Skin epidermis (tissue), 12 donors: Measurements from ENCODE around the gene OR2AG1.

ENCODE experiments used
- H3K27ac ChIP-seq, 21 experiments: fragments of 200-600 bp; sonication (generic) in 11 of 21; one replicate each; pipeline ENCODE4 v1.5.0; 2020; ENCODE audit warnings: mild to moderate bottlenecking in 3 of 21, inconsistent platforms in 2 of 21, moderate library complexity in 2 of 21
- H3K4me3 ChIP-seq, 7 experiments: fragments of 200-600 bp; sonication (generic) in 2 of 7; one replicate each; pipeline ENCODE4 v1.5.0; 2020; ENCODE audit warnings: inconsistent platforms in 2 of 7, mild to moderate bottlenecking in 2 of 7, moderate library complexity in 1 of 7

Gene OR2AG1

DNA sequence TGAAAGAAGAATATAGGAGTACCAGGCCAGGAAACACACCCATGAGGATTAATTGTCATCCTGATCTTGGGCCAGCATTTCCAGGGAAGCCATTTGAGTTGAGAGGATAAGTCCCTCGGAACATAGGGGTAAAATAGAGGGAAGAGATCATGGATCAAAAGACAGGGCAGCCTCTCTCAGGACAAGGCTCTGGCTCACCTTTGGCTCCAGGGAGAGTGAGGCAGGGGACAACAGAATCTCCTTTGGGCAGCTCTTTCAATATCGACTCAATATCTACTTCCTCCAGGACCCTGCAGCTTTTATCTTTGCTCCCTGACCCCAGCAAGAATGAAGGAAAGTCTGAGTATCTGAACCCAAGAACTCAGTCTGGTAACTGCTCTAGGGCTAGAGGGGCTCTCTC, at the start of gene OR2AG1:
OR2AG1 (plus strand) TSS at position 301 of the 400 bp plus-strand sequence. CDS start 2,018 bp downstream, outside the sequence.
- no peak within 1 kb of the TSS for H3K27ac ChIP-seq
- H3K4me3 ChIP-seq = no peak within 1 kb of the TSS

- H3K4me3 ChIP-seq = no peak overlapping the region
- H3K27ac ChIP-seq = peak overlapping the region in 4 of 21 experiments; percentile 43 to 59 (median 52)
Observed at GRCh38 chr11:6733326-6734275, 49.2 kb upstream of the OR2AG1 start.

- Histone ChIP-seq H3K4me3 (no peak overlapping the region), H3K27ac (peak overlapping the region in 3 of 21 experiments; percentile 30 to 52 (median 43))
Observed at GRCh38 chr11:6734616-6735015, 48.2 kb upstream of the OR2AG1 start.

- H3K27ac ChIP-seq = peak overlapping the region in 1 of 21 experiments; percentile 52
- no peak overlapping the region for H3K4me3 ChIP-seq
Observed at GRCh38 chr11:6735306-6735705, 47.5 kb upstream of the OR2AG1 start.

DNA sequence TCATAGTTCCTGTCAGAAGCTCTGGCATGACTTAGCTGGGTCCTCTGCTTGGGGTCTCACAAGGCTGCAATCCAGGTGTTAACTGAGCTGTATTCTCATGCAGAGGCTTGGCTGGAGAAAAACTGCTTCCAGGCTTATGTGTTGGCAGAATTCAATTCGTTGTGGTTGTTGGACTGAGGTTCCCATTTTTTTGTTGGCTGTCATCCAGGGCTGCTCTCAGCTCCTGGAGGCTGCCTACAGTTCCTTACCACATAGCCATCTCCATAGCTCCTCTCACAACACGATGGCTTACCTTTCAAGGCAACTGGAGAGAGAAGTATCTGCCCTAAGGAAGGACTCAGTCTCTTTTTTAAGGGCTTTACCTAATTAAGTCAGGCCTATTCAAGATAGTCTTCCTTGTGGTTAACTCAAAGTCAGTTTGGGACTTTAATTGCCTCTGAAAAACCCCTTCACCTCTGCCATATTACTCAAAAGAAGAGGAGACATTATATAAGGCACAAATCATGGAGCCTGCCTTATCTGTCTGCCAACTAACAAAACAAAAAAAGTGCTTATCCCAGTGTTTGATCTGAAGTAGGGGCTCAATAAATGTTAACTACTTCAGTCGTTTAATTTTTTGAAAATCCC, 46.2 kb upstream of the OR2AG1 start:
- peak overlapping the region in 2 of 21 experiments; percentile 20 to 40 for H3K27ac ChIP-seq

GRCh38 chr11:6737872-6738466, 44.9 kb upstream of the OR2AG1 start:
- Histone ChIP-seq H3K27ac (no peak overlapping the region), H3K4me3 (no peak overlapping the region)

More for the DNA sequence above, 46.2 kb upstream of the OR2AG1 start:
- no peak overlapping the region for H3K4me3 ChIP-seq

DNA sequence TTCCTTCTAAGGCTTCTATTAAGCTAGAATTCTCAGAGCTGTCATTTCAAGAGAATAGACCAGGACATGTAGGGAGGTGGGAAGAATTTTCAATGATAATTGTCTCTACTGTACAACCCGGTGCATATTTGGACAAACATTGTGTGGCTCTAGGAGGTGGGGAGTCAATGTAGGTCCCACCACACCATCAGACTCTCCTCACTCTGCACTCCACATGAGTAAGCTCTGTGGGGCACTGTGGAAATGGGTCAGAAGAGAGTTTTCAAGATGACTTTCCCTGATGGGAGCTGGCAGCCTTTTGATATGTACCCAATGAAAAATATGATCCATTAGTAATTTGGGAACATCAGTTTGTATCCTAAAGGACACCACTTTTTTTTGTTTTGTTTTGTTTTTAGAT, 44.2 kb upstream of the OR2AG1 start:
- no peak overlapping the region for H3K4me3 ChIP-seq
- H3K27ac ChIP-seq = no peak overlapping the region

DNA sequence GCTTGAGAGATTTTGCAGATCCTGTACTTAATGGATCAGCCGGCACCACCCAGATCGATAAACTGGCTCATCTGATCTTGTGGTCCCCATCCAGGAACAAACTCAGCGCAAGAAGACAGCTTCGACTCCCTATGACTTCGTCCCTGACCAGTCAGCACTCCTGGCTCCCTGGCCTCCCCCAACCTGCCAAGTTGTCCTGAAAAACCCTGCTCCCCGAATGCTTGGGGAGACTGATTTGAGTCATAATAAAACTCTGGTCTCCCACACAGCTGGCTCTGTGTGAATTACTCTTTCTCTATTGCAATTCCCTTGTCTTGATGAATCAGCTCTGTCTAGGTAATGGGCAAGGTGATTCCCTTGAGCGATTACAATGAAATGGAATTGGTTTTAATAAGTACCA, 40.6 kb upstream of the OR2AG1 start:
- peak overlapping the region in 2 of 21 experiments; percentile 27 to 88 for H3K27ac ChIP-seq
- peak overlapping the region in 1 of 7 experiments; percentile 8 for H3K4me3 ChIP-seq

GRCh38 chr11:6745018-6745417, 37.8 kb upstream of the OR2AG1 start:
- H3K27ac ChIP-seq = peak overlapping the region in 13 of 21 experiments; percentile 39 to 92 (median 79)
- peak overlapping the region in 5 of 7 experiments; percentile 9 to 32 (median 22) for H3K4me3 ChIP-seq

DNA sequence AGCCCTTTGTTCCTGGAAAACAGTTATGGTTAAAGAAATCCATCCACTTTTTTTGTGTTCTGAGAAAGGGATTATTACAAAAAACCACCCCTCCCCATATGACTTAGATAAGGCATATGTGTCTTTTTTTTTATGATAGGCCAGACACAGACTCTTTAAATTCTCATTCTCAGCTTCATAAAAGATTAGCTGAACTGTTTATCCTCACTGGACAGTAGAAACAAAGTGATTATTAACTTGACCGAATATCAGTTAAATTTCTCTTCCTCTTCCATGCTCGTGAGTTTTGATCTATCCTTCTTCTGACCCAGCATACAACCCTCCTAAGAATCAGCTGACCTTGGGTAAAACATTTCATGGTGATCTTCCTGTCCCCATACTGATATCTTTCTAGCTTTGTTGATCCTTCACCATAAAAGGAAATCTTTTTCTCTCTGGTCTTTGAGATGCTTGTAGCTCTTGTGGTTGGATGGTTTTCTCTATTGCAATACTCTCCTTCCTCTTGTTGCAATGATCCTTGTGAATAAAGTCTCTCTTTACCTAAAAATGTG, 37.3 kb upstream of the OR2AG1 start:
- Histone ChIP-seq H3K4me3 (peak overlapping the region; percentile 6 to 32 (median 21)), H3K27ac (peak overlapping the region in 17 of 21 experiments; percentile 17 to 92 (median 78))

DNA sequence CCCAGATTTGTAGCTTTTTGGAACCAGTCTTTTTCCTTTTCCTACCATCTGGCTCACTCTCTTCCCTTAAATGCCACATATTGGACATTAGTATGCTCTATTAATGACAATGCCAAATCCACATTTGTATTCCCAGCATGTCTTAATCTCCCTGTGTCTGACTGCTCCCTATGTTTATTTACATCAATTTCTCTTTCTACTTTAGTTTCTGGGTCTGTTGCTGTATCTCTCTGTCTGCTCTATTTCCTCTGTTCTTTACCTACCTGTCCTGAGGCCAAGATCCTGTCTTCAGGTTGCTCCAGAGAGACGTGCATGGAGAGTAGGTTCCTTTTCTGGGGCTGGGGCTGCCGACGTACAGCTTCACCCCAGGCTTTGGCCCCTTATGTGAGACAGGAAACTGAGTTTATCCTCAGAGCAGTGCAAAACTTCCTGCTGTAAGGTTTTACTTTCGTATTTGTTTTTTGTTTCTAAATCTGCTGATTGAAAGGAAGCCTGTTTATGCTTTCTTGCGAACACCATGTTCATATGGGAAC, 36.7 kb upstream of the OR2AG1 start:
- peak overlapping the region in 19 of 21 experiments; percentile 23 to 92 (median 78) for H3K27ac ChIP-seq
- peak overlapping the region; percentile 6 to 32 (median 21) for H3K4me3 ChIP-seq

DNA sequence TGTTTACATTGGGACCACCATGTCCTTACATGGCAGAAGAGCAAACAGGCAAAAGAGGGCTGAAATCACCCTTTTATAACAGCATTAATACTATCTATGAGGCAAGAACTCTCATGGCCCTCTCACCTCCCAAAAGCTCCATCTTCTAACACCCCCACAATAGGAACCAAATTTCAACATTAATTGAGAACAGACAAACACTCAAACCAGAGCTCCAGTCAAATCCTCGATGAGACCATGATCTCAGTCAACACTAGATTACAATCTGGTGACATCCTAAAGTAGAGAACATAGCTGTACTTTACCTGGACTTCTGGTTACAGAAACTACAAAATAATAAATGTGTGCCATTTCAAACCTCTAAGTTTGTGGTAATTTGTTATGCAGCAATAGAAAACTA, 36.2 kb upstream of the OR2AG1 start:
- Histone ChIP-seq H3K27ac (peak overlapping the region in 19 of 21 experiments; percentile 23 to 92 (median 78)), H3K4me3 (peak overlapping the region in 5 of 7 experiments; percentile 6 to 32 (median 22))

DNA sequence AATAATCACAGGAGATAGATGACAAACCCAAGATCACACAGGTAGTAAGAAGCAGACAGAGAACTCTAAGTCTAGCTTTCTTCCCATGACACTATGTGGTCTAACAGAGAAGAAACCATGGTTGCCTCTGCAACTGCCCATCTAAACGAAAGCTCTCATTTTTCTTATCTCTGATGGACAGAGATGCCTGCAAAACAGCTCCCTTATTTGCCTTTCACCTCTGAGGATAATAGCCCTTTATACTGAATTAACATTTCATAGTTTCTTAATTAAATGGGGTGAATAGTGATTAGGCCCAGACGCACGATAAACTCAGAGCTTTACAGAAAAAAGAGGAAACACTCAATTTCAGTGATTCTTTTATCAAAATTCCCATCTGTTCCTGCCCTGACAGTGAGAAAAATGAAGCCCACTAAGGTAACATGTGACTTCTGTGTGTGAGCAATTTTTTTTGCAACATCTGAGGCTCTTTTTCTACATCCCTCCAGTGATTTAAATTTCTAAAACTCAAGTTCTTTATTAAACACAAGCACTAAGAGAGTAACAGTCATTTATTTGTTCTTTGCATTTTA, 35.6 kb upstream of the OR2AG1 start:
- Histone ChIP-seq H3K27ac (peak overlapping the region in 13 of 21 experiments; percentile 33 to 92 (median 79)), H3K4me3 (no peak overlapping the region)

- no peak overlapping the region for H3K4me3 ChIP-seq
Observed at GRCh38 chr11:6755303-6755952, 27.4 kb upstream of the OR2AG1 start.

DNA sequence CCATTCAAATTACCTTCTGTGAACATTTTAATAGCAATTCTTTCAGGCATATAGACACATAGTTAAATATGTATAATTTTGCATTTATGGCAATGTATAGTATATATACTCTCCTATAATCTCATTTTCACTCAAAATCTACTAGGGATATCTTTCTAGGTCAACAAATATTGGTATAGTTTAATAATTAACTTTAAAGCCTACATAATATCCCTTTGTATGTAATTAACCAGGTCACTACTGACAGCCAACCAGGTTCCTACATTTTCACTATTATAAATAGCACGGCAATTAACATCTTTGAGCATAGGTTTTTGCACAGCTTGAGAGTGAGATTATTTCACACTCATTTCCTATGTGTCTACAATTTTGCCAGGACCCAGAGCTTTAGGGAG, 26.9 kb upstream of the OR2AG1 start:
- no peak overlapping the region for H3K27ac ChIP-seq
- H3K4me3 ChIP-seq = no peak overlapping the region

More at GRCh38 chr11:6755303-6755952, 27.4 kb upstream of the OR2AG1 start:
- H3K27ac ChIP-seq = no peak overlapping the region

DNA sequence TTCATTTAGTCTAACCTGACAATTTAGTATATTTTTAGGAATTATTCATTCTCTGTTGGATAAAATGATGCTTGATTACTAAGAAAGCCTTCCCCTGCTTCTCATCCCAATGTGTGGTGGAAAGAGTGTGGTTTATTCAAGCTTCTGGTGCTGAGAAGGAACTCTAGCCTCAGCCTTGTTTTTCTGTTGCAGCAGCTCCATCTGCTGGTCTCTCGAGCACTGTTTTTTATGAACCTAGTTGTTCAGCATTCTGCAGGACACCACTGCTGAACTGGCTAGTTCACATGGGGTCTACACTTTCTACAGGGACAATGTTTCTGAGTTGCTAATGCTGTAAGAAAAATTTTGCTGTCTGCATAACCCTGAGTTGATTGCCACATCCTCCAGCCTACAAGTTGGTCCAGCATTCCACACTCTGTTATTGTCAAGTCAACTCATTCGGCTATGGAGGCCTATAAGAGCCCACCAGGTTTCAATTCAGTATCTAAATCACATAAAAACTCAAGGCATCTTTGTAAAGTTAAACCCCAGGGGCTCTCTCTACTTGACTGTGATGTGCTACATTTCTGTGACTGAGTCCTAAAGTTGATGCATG, 25.4 kb upstream of the OR2AG1 start:
- no peak overlapping the region for H3K4me3 ChIP-seq
- H3K27ac ChIP-seq = no peak overlapping the region

DNA sequence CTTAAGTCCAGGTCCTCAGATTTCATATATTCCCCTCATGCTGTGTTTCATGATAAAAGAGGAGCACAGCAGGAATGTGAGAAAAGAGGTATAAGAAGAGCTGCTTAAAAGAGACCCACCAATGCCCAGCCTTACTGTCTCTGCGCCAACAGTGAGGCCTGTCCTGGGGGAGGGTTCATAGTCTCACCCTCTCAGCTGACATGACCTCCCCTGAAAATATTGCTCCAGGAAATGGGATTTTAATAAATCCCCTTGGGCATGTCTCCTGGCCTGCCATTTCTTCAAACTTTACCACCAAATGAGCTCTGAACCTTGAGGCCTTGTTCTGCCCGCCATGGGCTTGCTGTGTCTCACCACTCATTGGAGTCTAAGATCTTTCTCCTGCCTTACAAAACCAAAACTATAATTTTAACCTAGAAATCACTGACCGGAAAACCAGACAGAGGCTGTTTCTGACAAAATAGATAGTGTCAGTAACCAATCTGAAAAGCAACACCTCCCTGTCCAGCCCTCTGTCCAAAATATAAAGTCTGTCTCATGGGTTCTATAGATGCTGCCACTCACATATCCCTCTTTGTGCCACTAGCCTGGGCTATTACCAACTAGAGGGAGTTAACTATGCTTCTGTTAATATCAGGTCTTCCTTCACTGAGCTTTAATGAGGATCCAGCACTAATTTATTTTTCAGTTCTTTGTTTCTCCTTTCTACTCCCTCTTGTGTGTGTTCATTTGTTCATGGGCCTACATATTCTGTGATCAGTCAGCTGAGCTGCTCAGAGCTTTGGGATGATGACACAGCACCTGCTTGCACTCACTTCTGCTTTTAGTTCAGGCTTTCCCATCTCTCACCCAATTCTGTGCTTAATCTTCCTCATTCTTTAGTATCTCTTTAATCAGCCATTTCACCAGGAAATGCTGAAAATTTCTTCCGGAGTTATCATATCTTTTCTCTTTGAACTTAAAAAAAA, 10.6 kb upstream of the OR2AG1 start, which contains the start of gene OR2AG2:
OR2AG2 (minus strand) TSS at position 51 of the 968 bp plus-strand sequence. CDS start 3,019 bp downstream, outside the sequence.
- Histone ChIP-seq H3K4me3 (no peak within 1 kb of the TSS), H3K27ac (peak within 1 kb of the TSS in 2 of 21 experiments; percentile 21 to 26)
